Activated naive CD8-positive, alpha-beta T cell treated with anti-CD3 and anti-CD28 coated beads, Interleukin-2, amount 50 U/mL, for 24 hours (primary cell): ENCODE results near the gene ARID3C.

Source experiments
- ATAC-seq: fragments of 150-1000 bp; cut with Tn5 transposase; one replicate; pipeline ENCODE4 v1.10.0; 2021
- DNase-seq: peaks from one replicate; pipeline ENCODE4 v3.0.0; 2021
- H3K27ac Mint-ChIP-seq: one replicate; pipeline ENCODE4 v1.8.0; 2021; ENCODE audit warnings: mild to moderate bottlenecking, mixed read lengths
- H3K27me3 Mint-ChIP-seq: one replicate; pipeline ENCODE4 v1.8.0; 2021; ENCODE audit warnings: mixed read lengths
- H3K36me3 Mint-ChIP-seq: one replicate; pipeline ENCODE4 v1.8.0; 2021; ENCODE audit warnings: low read depth, mixed read lengths
- H3K4me1 Mint-ChIP-seq: one replicate; pipeline ENCODE4 v1.8.0; 2021; ENCODE audit warnings: mixed read lengths
- H3K4me3 Mint-ChIP-seq: one replicate; pipeline ENCODE4 v1.8.0; 2021; ENCODE audit warnings: mild to moderate bottlenecking, moderate library complexity, mixed read lengths
- H3K9me3 Mint-ChIP-seq: one replicate; pipeline ENCODE4 v1.8.0; 2021; ENCODE audit warnings: mixed read lengths

Gene ARID3C

GRCh38 chr9:34573599-34574325 is 55.1 kb downstream of the ARID3C start:
- H3K4me1 Mint-ChIP-seq: peaks cover 7% of the 10 kb centered on the region
- no peak for ATAC-seq
- no peaks in the 10 kb centered on the region for H3K36me3 Mint-ChIP-seq
- H3K27me3 Mint-ChIP-seq: peaks cover 37% of the 10 kb centered on the region
- no peaks in the 10 kb centered on the region for H3K9me3 Mint-ChIP-seq
- no peak overlapping the region for H3K4me3 Mint-ChIP-seq
- no peak for DNase-seq
- no peak overlapping the region for H3K27ac Mint-ChIP-seq

- peak; percentile 8 for ATAC-seq
- H3K4me3 Mint-ChIP-seq: no peak overlapping the region
These were observed 56.2 kb downstream of the ARID3C start for GRCh38 chr9:34572628-34573027.

GRCh38 chr9:34572092-34572491 is 56.8 kb downstream of the ARID3C start:
- peaks cover 2% of the 10 kb centered on the region for H3K4me1 Mint-ChIP-seq
- H3K4me3 Mint-ChIP-seq: no peak overlapping the region
- no peaks in the 10 kb centered on the region for H3K36me3 Mint-ChIP-seq
- no peak overlapping the region for H3K27ac Mint-ChIP-seq
- DNase-seq (no peak), ATAC-seq (no peak)
- H3K27me3 Mint-ChIP-seq: peaks cover 29% of the 10 kb centered on the region
- no peaks in the 10 kb centered on the region for H3K9me3 Mint-ChIP-seq

More at GRCh38 chr9:34572628-34573027, 56.2 kb downstream of the ARID3C start:
- no peaks in the 10 kb centered on the region for H3K36me3 Mint-ChIP-seq
- no peak overlapping the region for H3K27ac Mint-ChIP-seq
- H3K27me3 Mint-ChIP-seq: peaks cover 34% of the 10 kb centered on the region
- H3K4me1 Mint-ChIP-seq: peaks cover 7% of the 10 kb centered on the region
- H3K9me3 Mint-ChIP-seq: no peaks in the 10 kb centered on the region
- DNase-seq: no peak

GRCh38 chr9:34571481-34571810 is 57.4 kb downstream of the ARID3C start:
- ATAC-seq (no peak), DNase-seq (no peak)
- H3K36me3 Mint-ChIP-seq: no peaks in the 10 kb centered on the region
- no peaks in the 10 kb centered on the region for H3K4me1 Mint-ChIP-seq
- no peak overlapping the region for H3K4me3 Mint-ChIP-seq
- H3K9me3 Mint-ChIP-seq: no peaks in the 10 kb centered on the region
- peaks cover 29% of the 10 kb centered on the region for H3K27me3 Mint-ChIP-seq
- no peak overlapping the region for H3K27ac Mint-ChIP-seq
